Heart left ventricle (tissue), 16 donors: Measurements from ENCODE around the gene DDX59. TPM values are rescaled to one million over a fixed set of nuclear protein-coding genes. Genes with fewer than 3 reads are reported as not detected.

ENCODE experiments used
- ATAC-seq, 4 donors: fragments of 200-7000 bp; cut with Tn5 transposase; one replicate each; pipeline ENCODE4 v1.9.1; 2020 to 2022; ENCODE audit warnings: moderate library complexity in 4 of 4, mild to moderate bottlenecking in 3 of 4, moderate number of reproducible peaks in 1 of 4
- DNase-seq, 5 donors: peaks; one replicate each; pipeline ENCODE4 v3.0.0-alpha.2; 2020
- H3K27ac ChIP-seq, 12 donors: fragments of 200-600 bp; sonication (generic) in 4 of 12; one replicate each; pipeline versions ENCODE4 v1.5.0 to v1.8.0; 2016 to 2022; ENCODE audit warnings: mild to moderate bottlenecking in 2 of 12
- H3K27me3 ChIP-seq, 9 donors: fragments of 200-600 bp; sonication (generic) in 2 of 9; one replicate each; pipeline versions ENCODE4 v1.5.1 to v1.8.0; 2016 to 2022; ENCODE audit warnings: mild to moderate bottlenecking in 3 of 9
- H3K36me3 ChIP-seq, 9 donors: fragments of 200-600 bp; sonication (generic) in 2 of 9; one replicate each; pipeline versions ENCODE4 v1.5.0 to v1.8.0; 2018 to 2022; ENCODE audit warnings: mild to moderate bottlenecking in 2 of 9
- H3K4me1 ChIP-seq, 12 donors: fragments of 200-600 bp; sonication (generic) in 4 of 12; one replicate each; pipeline versions ENCODE4 v1.5.0 to v1.8.0; 2016 to 2022; ENCODE audit warnings: mild to moderate bottlenecking in 3 of 12
- H3K4me3 ChIP-seq, 12 donors: fragments of 200-600 bp; sonication (generic) in 4 of 12; one replicate each; pipeline versions ENCODE4 v1.5.0 to v1.8.0; 2017 to 2022; ENCODE audit warnings: mild to moderate bottlenecking in 9 of 12, moderate library complexity in 4 of 12
- H3K9me3 ChIP-seq, 12 donors: fragments of 200-600 bp; sonication (generic) in 4 of 12; one replicate each; pipeline versions ENCODE4 v1.5.0 to v1.8.0; 2016 to 2022; ENCODE audit warnings: mild to moderate bottlenecking in 1 of 12
- POLR2A ChIP-seq, 2 donors: fragments of 450-650 bp; IDR thresholded peaks; one replicate each; pipeline ENCODE4 v1.6.1; 2017; ENCODE audit warnings: antibody characterized with exemption in 2 of 2, mild to moderate bottlenecking in 2 of 2, moderate library complexity in 2 of 2
- WGBS, 4 donors: extraction: QIAGEN DNeasy Blood & Tissue Kit in 2 of 4; methylation state at CpG; one replicate each; pipeline versions ENCODE4 v1.1.5 to v1.1.7; 2013 to 2018; 5-methylcytosine and 5-hydroxymethylcytosine counted together
- intact Hi-C, 10 donors: fragments of 100-400 bp; cut with DNase I; formaldehyde crosslinking; loops; one replicate each; pipeline versions ENCODE4 v1.11.1 to v1.14.2; 2022
- polyA plus RNA-seq, 2 donors: library from polyadenylated mRNA; stranded (reverse); fragments of 200-250 nt; gene quantifications; one replicate each; pipeline ENCODE4 v1.2.3, GENCODE V29; 2013
- total RNA-seq, 9 donors: library from RNA; depleted of rRNA in 2 of 9; stranded (reverse); fragments of >200 nt in 2 of 9; fragmentation: NEBNext Ultra II Directional in 3 of 9; extraction: Animal tissue kit (Norgen Biotek cat#: 25700) in 3 of 9; gene quantifications; one replicate each; pipeline versions ENCODE4 v1.1.0 to v1.2.4, GENCODE V29; 2016 to 2023
- TF ChIP-seq, protein P1 (sequence below), 12 donors: fragments of 200-600 bp; sonication (generic) in 4 of 12; IDR thresholded peaks; one replicate each; pipeline versions ENCODE4 v1.5.0 to v1.8.0; 2018 to 2022; ENCODE audit warnings: antibody characterized with exemption in 12 of 12, mild to moderate bottlenecking in 5 of 12
- donor health status: ischemic (EF 13 %, LVEDD 7.1; RV severe dilation, severe dysfunction).
- donor health status: healthy with polysubstance abuse.
- donor health status: DM: no; HTN: yes; CAD: no.
- donor health status: DM: no; HTN: no; CAD: no.
- donor health status: ischemic (EF 25% LVEDD 6.9; RV normal size, moderate dysfunction).
- donor health status: ischemic (EF 25% LVEDD 5.7; RV mildly dilated, moderate dysfunction).
- donor health status: healthy.
- donor health status: DM: yes; HTN: yes; CAD: no.
- donor health status: ischemic (EF 35%, LVEDD 5.7; RV mildly dilated, moderate dysfunction).
- donor health status: nonischemic (EF 11% LVEDD 7.7; RV severe dilation, severe dysfunction).
- donor health status: DM: yes; HTN: yes; CAD: no.
- donor health status: PGD.
- donor health status: ischemic (EF 29% LVEDD 5.4; RV normal size, mild dysfunction).
- donor health status: nonischemic (EF 23%, LVEDD 6.1; RV moderate dilation, normal function).

The DDX59 gene
- total and polyA plus RNA-seq, 11 donors: 10.0 to 21.6 (median 15.5) TPM

GRCh38 chr1:200681231-200681630, 11.5 kb upstream of the DDX59 start:
- ATAC-seq (no peak), DNase-seq (no peak)
- H3K36me3 ChIP-seq: no peaks in the 10 kb centered on the region
- peaks cover 0 to 5% (median 0%) of the 10 kb centered on the region in 12 donors for H3K4me1 ChIP-seq
- intact Hi-C loops: loop anchor here in 1 of 10 donors (5.0 kb wide), 1 partner anchor 46 kb away; no protein-coding TSS in a partner anchor
- no peak overlapping the region for H3K27ac ChIP-seq
- no peaks in the 10 kb centered on the region for H3K27me3 ChIP-seq
- TF ChIP-seq, protein P1, sequence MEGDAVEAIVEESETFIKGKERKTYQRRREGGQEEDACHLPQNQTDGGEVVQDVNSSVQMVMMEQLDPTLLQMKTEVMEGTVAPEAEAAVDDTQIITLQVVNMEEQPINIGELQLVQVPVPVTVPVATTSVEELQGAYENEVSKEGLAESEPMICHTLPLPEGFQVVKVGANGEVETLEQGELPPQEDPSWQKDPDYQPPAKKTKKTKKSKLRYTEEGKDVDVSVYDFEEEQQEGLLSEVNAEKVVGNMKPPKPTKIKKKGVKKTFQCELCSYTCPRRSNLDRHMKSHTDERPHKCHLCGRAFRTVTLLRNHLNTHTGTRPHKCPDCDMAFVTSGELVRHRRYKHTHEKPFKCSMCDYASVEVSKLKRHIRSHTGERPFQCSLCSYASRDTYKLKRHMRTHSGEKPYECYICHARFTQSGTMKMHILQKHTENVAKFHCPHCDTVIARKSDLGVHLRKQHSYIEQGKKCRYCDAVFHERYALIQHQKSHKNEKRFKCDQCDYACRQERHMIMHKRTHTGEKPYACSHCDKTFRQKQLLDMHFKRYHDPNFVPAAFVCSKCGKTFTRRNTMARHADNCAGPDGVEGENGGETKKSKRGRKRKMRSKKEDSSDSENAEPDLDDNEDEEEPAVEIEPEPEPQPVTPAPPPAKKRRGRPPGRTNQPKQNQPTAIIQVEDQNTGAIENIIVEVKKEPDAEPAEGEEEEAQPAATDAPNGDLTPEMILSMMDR (IDR thresholded peaks at IDR 0.05): no peak
- TF ChIP-seq POLR2A (IDR thresholded peaks at IDR 0.05): no peak
- whole genome bisulfite sequencing, 4 donors: 54 to 64% (median 59%) methylated on average over 6 of the region's 6 CpGs
- H3K4me3 ChIP-seq: no peak overlapping the region
- H3K9me3 ChIP-seq: no peaks in the 10 kb centered on the region

- Histone ChIP-seq H3K27me3 (no peaks in the 10 kb centered on the region), H3K36me3 (no peaks in the 10 kb centered on the region), H3K27ac (no peak overlapping the region), H3K4me1 (peaks cover 0 to 5% (median 0%) of the 10 kb centered on the region in 12 donors), H3K9me3 (no peaks in the 10 kb centered on the region), H3K4me3 (no peak overlapping the region)
- TF ChIP-seq POLR2A (IDR thresholded peaks at IDR 0.05): no peak
- TF ChIP-seq, protein P1 (IDR thresholded peaks at IDR 0.05): no peak
- intact Hi-C loops: loop anchor here in 1 of 10 donors (5.0 kb wide), 1 partner anchor 55 kb away; no protein-coding TSS in a partner anchor
- 87 to 94% (median 92%) methylated on average over 6 of the region's 6 CpGs for WGBS, 4 donors
- no peak for DNase-seq
- ATAC-seq: no peak
Observed at GRCh38 chr1:200676829-200677228, 7.1 kb upstream of the DDX59 start.

DNA sequence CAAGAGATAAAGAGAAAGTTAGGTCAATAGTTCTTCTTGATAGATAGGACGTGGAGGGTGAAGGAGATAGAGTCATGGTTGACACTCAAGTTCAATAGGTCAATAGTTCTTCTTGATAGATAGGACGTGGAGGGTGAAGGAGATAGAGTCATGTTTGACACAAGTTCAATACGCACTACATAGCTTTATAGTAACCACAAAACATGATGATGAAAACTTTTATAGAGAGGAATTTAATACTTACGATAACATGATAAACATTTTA, 5.8 kb upstream of the DDX59 start:
- no peak overlapping the region for H3K4me3 ChIP-seq
- H3K27me3 ChIP-seq: no peaks in the 10 kb centered on the region
- H3K4me1 ChIP-seq: peaks cover 0 to 10% (median 7%) of the 10 kb centered on the region in 12 donors
- H3K9me3 ChIP-seq: no peaks in the 10 kb centered on the region
- intact Hi-C loops: loop anchor here in 1 of 10 donors (5.0 kb wide), 1 partner anchor 57 kb away; no protein-coding TSS in a partner anchor
- DNase-seq (no peak), ATAC-seq (no peak)
- TF ChIP-seq, protein P1 (IDR thresholded peaks at IDR 0.05): no peak
- TF ChIP-seq POLR2A (IDR thresholded peaks at IDR 0.05): no peak
- H3K36me3 ChIP-seq: no peaks in the 10 kb centered on the region
- no peak overlapping the region for H3K27ac ChIP-seq
- WGBS, 4 donors: 81 to 88% (median 84%) methylated on average over 4 of the region's 4 CpGs

DNA sequence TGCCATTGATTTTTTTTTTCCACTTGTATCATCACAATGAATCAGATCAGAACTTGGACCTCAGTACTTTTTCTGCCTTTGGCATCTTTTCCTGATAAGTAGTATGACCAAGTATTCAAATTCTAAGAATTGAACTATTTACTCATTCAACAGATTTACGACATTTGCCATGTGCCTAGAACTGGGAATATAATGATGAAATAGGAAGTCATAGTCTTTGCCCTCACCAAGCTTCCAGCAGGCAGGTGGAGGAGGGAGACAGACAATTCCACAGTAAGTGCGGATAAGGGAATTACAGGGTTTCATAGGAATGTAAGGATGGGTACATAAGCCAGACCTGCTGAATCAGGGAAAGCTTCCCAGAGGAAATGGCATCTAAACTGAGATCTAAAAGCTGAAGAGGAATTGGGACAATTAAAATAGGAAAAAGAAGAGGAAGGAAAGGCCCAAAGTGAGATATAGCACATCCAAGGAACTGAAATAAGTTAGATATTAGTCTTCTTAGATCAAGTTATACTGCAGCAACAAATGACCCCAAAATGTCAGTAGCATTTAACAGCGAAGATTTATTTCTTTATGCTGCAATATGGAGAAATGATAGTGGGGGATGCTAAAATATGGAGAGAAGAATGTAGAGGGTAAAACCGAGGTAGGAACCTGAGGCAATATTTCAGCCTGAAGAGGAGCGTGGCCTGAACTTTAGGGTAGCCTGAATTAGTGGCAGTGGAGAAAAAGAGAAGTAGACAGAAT, 5.3 kb upstream of the DDX59 start:
- TF ChIP-seq, protein P1 (IDR thresholded peaks at IDR 0.05): no peak
- no peak for TF ChIP-seq POLR2A (IDR thresholded peaks at IDR 0.05)
- no peak overlapping the region for H3K4me3 ChIP-seq
- peaks cover 0 to 12% (median 8%) of the 10 kb centered on the region in 12 donors for H3K4me1 ChIP-seq
- DNase-seq (no peak), ATAC-seq (no peak)
- intact Hi-C loops: loop anchor here in 3 of 10 donors (5.0 kb wide), 4 partner anchors 53 to 132 kb away; partner anchors contain the start of gene KIF14 (in 1 of the 3)
- no peaks in the 10 kb centered on the region for H3K36me3 ChIP-seq
- H3K9me3 ChIP-seq: no peaks in the 10 kb centered on the region
- H3K27ac ChIP-seq: no peak overlapping the region
- WGBS, 4 donors: 94 to 95% (median 94%) methylated on average over 5 of the region's 5 CpGs
- no peaks in the 10 kb centered on the region for H3K27me3 ChIP-seq
